Measurements from ENCODE around the gene GMFB.

The GMFB gene

DNA sequence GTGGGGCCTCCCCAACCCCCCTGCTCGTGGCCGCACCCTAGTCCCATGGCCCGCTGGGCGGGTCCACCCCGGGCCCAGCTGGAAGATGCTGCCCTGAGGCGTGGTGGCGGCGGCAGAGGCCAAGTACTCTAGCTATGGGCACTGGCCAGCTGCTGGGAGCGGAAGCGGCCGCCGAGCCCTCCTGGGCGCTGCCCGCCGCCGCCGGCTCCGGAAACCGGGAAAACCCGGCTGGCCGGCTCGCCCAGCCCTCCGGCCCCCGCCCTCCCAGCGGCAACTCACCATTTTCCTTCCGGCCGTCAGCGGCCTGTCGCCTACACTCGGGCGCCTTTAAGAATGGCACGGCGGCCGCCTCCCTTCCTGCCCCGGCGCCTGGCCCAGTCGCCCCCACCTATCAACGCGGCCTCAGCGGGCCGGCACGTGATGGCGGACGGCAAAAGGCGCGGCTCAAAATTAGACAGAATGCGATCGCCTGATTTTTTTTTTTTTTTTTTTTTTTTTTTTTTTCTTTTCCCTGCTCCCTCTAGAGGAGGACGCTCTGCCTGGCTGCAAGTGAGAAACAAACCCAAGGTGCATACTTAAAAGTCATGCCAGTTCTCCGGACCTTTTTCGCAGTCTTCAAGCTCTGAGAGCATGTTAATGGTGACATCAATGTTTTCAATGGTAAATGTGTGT lies at the start of gene GMFB:
TSS of gene GMFB (minus strand) at position 335 of the 672 bp plus-strand sequence. CDS start at position 282, 53 bp downstream.
- DNase-seq (ENCODE audit: low spot score) = peak; percentile 77

DNA sequence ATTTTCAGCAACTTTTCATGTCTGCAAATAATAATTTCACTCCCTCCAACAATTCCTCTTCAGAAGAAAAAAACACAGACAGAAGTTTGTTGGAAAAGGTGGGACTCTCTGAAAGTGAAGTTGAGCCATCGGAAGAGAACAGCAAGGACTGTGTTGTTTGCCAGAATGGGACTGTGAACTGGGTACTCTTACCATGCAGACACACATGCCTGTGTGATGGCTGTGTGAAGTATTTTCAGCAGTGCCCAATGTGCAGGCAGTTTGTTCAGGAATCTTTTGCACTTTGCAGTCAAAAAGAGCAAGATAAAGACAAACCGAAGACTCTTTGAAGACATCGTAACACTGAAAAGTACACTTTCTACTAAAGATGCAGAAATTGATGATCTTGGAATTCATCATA lies 49.3 kb upstream of the GMFB start:
- DNase-seq (ENCODE audit: low spot score) = no peak

DNA sequence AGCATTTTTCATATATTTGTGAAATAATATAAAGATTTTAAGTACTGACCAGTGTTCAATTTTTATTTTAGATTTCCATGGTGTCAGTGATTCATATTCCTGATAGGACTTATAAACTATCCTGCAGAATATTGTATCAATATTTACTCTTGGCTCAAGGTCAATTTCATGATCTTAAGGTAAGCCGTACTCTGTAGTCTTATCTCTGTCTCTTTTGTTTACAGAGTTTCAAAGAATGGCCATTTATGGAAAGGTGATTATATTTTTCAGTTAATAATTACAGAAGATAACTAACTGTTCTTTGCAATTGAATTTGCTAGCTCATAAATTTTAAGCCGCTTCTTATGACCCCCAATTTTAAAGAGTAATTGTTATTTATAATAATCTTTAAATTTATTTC lies 48.9 kb upstream of the GMFB start:
- no peak for DNase-seq (ENCODE audit: low spot score)

DNA sequence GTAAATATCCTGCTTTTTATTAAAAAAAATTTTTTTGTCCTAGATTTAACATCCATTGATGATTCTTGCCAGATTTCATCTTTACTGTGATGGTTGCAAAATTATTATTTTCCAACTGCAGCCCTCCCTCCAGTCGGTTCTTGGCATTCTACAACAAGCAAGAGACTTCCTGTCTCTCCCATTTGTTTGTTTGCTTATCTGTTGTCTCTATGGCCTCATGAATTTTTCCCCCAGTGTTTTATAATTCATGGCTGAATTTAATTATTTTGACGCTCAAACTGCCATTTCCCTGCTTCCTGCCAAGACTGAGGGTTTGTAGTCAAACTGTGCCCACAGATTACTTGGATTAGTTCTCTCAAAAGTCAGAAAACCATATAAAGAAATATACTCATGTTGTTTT lies 46.9 kb upstream of the GMFB start:
- no peak for DNase-seq (ENCODE audit: low spot score)

DNA sequence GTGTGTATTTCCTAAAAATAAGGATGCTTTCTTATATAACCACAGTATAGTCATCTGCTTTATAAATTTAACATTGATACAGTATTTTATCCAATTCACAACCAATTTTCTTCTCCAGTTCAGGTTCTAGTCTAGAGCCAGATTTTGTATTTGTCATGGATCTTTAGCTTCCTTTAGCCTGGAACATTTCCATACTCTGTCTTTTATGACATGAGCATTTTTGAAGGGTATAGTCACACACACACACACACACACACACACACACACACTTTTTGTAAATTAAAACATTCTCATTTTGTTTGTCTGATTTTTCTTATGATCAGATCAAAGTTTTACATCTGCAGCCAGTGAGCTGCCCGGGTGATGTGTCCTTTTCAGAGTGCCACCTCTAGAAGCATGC lies 46.3 kb upstream of the GMFB start:
- DNase-seq (ENCODE audit: low spot score) = no peak

DNA sequence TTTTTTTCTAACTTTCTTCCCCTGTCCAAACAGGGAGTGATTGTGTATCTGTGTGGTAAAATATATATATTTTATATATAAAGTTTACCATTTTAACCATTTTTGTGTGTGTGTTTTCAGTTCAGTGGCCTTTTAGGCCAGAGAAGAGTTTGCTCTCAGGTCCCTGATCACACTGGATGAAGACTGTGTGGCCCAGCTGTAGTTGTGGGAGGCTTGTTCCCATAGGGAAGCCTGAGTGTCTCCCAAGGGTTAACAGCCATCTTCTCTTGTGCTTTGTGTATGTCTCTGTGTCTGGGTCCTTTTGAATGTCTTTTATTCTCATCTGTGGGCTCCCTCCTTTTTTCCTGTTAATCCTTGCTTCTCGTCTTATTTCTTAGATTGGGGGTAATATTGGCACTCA lies 44.3 kb upstream of the GMFB start:
- no peak for DNase-seq (ENCODE audit: low spot score)

DNA sequence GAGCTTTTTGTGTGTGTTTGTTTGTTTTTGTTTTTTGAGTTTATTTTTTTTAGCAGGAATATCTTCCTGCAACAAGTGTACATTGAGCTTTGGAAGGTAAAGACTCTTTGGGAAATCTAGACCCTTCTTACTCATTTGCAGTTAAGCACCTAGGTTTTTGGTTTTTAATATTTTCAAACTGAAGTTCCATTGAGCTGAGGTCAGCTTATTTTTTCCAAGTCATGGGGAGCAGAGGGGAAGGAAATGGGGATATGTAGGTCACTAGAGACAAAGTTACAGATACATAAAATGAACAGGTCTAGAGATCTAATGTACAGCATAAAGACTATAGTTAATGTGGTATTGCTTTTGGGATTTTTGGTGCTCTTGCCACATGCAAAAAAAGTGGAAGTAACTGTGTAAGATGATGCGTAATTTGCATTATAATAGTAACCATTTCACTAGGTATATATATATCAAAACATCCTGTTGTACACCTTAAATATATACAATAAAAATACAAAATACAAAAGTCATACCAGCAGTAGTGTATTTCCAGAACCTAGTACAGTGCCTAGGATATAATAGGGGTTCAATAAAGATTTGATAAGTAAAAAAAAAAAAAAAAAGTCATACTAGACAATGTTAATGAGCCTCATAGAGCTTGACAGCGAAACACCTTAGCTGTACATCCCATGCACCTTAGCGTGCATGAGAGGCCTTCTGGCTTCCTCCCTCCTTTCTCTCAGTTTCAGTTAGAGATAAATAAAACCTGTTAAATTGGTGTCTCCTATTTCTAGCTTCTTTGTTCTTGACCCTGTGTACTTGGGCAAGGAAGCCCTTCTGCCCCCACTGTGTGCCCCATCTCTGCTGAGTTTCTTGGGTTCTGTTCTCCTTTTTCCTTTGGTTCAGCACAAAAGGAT lies 43.6 kb upstream of the GMFB start:
- DNase-seq (ENCODE audit: low spot score) = no peak

DNA sequence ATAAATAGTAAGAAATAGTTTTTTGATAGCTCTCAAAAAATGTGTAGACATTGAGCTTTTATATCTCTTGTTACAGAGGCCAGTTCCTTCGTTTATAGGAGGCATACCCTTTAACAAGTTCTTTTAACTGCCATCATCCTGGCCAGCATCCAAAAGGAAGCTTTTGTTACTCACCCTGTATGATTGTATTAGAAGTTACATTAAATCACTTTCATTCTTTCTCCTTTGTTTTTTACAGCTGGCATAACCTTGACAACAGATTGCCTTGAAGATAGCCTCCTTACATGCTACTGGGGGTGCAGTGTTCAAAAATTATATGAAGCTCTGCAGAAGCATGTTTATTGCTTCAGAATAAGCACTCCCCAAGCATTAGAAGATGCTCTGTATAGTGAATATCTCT lies 41.0 kb upstream of the GMFB start:
- no peak for DNase-seq (ENCODE audit: low spot score)

DNA sequence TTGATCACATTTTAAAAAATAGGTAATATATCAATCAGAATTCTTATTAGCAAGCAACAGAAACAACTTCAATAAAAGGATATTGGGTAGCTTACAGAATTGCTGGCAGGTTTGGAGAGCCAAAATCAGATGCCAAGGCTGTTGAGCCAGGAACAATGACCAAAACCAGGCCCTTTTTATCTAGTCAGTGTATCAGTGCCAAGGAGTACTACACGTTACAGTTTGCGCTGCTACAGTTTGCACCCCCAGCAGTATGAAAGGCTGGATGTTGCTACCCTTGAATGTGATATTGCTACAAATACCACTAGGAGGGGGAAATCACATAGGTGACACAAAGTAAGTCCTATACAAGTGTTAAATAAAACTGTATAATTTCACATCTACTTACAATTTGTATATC lies 40.2 kb upstream of the GMFB start:
- DNase-seq (ENCODE audit: low spot score) = no peak

DNA sequence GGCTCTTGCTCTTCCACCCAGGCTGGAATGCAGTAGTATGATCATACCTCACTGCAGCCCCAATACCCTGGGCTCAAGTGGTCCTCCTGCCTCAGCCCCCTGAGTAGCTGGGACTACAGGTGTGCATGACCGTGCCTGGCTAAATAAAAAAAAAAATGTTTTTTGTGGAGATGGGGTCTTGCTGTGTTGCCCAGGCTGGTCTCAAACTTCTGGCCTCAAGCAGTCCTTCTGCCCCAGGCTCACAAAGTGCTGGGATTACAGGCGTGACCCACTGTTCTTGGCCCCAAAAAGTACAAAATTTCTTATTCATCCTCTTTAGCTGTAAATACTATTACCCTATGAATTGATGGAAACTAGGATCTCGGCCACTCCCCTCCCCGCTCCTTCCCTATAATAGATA lies 35.6 kb upstream of the GMFB start:
- no peak for DNase-seq (ENCODE audit: low spot score)

DNA sequence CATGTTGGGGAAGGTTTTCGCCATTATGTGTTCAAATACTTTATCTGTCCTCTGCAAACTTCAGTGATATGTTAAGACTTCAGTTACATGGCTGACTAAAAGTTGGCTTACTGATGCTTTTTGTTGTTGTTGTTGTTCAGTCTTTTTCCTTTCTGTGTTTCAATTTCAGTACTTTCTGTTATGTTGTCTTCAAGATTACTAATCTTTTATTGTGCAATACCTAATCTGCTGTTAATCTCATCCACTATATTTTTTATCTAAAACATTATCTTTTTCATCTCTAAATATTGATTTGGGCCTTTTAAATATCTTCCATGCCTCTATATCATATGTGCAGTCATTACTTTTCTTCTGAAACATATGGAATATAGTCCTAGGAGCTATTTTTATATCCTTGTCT lies 27.9 kb upstream of the GMFB start:
- no peak for DNase-seq (ENCODE audit: low spot score)

DNA sequence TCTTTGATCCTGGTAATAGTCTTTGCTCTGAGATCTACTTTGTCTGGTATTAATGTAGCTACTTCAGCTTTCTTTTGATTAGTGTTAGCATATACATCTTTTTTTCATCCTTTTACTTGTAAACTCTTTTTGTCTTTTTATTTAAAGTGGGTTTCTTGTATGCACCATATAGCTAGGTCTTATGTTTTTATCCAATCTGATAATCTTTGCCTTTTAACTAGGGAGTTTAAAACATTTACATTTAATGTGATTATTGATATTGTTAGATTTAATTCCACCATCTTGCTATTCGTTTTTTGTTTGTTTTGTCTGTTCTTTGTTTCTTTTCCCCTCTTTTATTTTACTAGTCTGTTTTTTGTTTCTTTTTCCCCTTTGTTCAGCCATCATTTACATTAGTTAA lies 26.9 kb upstream of the GMFB start:
- DNase-seq (ENCODE audit: low spot score) = no peak

DNA sequence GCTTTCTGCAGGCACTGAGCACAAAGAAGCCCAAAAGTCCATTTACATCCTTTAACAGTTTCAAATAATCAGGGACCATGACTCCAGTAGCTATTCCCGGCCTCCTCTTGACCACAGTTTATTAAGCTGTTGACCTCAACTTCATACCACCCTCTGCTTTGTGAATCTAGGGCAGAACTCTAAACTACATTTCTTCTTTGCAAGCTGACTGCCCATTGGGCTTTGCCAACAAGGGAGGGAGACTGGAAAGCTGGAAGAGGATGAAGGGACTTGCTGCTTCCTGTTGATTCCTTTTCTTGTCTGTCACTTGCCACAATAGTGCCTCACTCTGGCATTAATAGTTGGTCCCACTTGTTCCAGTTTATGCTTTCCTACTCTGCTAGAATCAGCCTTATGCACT lies 23.6 kb upstream of the GMFB start:
- DNase-seq (ENCODE audit: low spot score) = peak; percentile 48

DNA sequence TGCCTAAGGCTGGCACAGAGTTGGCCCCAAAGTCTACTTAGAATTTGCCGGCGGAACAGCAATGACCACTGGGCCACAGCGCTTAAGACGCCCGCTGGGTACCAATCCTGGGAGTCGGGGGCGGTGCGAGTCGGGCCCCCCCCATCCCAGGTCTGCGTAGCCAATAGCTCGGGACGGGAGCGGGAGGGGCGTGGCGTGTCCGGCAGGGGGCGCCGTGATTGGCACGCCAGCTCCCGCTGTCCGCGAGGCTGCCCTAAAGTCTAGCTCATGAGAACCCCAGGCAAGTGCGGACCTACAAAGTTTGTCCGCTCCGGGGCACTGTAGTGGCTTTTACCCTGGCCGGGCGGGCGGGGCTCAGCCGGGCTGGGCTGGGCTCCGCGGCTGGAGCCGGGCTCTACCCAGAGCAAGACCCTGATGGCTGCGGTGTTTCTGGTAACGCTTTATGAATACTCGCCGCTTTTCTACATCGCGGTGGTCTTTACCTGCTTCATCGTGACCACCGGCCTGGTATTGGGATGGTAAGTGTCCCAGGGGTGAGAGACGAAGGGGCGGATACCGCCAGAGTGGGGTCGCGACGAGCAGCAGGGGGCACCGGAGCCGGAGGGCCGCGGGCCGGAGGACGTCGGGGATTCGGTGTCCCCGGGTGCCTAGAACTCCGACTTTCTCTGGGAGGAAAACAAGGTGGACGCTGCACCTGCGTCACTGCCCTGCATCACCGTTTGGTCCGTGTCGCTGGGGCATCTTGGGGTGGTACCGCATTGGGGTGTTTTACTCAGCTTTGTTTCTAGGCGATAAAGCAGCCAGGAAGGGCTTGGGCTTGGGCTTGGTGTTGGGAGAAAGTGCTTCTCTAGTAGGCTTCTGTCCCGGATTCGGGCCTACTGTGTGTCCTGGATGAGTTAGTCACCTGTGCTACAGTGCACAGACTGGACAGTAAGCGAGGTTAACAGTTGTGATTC lies 21.0 kb upstream of the GMFB start, which contains the start of gene CGRRF1:
TSS of gene CGRRF1 (plus strand) at position 361 of the 956 bp plus-strand sequence. CDS start at position 415, 54 bp downstream.
- peak; percentile 97 for DNase-seq (ENCODE audit: low spot score)

DNA sequence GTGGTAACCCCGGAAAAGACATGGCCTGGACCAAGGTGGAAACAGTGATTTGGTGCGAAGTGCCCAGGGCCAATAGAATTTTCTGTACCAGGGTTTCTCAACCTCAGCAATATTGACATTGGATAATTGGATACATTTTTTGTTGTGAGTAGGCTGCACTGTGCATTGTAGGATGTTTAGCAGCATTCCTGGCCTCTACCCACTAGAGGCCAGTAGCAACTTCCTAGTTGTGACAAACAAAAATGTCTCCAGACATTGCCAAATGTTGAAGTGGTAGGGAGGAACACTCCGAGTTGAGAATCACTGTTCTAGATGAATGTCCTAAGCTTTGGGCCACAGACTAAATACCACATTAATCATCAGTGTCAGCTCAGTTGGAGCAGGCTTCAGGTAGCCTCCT lies 14.7 kb upstream of the GMFB start:
- peak; percentile 59 for DNase-seq (ENCODE audit: low spot score)

DNA sequence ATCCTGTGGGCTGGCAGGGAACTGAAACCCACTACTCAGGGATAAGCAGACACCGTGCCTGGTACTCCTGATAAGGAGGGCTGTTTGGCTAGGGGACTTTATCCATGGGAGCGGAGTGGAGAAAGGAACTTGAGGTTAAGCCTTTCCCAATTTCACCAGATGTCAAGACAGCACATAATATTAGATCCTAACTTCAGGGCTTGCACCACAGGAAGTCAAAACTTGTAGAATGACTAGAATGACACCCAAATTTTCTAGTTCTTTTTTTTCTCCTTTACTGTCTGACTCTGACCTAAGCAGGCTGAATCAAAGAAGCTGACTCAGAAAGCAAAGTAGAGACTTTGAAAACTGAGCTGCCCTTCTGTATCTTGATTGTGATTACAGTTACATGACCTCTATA lies 13.8 kb upstream of the GMFB start:
- peak; percentile 42 for DNase-seq (ENCODE audit: low spot score)

DNA sequence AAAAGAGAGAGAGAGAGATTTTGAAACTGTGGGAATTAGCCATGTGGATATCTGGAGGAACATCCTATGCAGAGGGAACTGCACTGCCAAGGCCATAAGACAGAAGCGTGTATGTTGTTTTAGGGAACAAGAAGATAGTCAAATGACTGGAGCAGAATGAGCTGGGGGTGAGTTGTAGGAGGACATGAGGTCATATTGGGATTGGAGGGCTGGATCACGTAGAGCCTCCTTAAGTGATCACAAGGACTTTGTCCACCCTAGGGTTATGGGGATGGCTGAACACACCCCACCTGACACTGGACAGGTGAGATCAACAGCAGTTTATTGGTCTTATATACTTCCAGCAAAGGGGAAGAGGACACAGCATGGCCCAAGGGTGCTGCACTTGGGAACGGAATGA lies 12.7 kb upstream of the GMFB start:
- no peak for DNase-seq (ENCODE audit: low spot score)

DNA sequence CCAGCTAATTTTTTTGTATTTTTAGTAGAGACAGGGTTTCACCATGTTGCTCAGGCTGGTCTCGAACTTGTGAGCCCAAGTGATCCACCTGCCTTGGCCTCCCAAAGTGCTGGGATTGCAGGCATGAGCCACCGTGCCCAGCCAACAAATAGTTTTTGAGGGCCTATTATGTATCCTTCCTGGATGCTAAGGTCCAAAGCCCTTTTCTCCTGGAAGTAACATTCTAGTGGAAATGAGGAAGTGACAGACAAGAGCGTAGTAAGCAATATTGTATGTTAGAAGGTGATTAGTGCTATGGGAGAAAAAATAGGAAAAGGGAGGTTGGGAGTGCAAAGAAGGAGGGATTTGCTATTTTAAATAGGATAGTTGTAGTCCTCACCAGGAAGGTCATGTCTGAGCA lies 12.0 kb upstream of the GMFB start:
- no peak for DNase-seq (ENCODE audit: low spot score)

DNA sequence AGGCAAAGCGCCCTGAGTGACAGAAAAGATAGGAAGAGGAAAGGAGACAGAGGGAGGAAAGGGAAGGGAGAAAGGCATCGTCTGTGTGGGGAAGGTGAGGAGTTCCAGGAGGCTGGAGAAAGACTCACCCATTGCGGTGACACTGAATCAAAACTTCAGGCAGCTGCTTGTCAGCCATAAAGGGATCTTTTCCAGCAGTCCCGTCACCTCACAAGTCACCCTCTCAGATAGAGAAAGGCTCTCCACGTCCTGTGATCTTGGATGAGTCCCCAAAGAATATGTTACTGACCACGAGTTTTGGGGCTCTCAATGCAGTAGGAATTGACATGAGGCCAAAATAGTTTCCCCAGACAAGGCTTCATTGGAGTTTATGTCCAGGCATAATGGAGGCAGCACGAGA lies 9.8 kb upstream of the GMFB start:
- no peak for DNase-seq (ENCODE audit: low spot score)

DNA sequence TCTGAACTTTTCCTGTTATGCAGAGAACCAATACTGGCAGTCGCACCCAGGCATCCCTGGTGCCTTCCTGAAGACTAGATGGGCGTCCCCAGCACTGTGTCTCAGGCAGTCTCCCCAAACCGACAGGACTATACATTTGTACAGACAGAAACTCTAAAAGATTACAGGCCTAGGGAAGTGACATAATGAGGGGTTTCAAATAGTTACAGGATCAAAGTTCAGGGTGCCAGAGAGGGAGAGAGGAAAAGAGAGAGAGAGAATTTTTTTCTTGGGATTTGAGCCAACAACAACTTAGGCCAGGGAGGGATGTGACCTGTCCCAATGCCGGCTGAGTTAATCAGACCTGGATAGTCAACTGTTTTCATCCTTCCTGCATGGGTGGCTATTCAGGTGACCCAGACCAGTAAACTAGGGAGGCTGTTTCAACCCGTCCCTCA lies 9.3 kb upstream of the GMFB start:
- DNase-seq (ENCODE audit: low spot score) = no peak

DNA sequence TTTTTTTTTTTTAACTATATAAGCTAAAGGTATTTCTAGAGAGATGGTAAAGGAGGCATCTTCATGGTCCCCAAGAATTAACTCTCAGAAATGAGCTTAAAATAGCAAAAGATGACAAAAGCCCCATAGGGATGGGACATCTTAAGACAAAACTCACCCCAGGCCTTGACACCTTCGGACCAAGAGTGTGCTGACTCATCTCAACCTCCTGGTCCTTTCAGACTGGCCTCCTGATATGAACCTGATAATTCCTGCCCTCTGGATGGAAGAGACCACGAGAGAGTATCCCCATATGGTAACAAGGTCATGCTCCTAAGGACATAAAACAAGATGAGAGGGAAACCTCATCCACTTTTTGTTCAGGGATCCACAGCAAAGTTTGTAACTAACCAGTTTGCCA lies 8.4 kb upstream of the GMFB start:
- no peak for DNase-seq (ENCODE audit: low spot score)

DNA sequence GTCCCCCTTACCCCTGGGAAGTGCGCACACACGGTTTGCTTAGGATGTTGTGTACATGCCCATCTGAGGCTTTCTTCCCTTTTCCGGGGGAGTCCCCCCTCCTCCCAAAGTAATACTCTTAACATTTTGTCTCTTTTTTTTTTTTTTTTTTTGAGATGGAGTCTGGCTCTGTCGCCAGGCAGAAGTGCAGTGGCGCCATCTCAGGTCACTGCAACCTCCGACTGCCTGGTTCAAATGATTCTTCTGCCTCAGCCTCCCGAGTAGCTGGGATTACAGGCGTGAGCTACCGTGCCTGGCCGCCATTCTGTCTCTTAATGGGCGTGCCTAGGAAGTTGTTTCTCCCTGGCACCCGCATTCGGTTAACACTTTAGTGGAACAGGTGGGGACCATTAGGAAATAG lies 4.5 kb upstream of the GMFB start:
- DNase-seq (ENCODE audit: low spot score) = no peak
